ENCODE results near the gene OTOGL.

Gene OTOGL

DNA sequence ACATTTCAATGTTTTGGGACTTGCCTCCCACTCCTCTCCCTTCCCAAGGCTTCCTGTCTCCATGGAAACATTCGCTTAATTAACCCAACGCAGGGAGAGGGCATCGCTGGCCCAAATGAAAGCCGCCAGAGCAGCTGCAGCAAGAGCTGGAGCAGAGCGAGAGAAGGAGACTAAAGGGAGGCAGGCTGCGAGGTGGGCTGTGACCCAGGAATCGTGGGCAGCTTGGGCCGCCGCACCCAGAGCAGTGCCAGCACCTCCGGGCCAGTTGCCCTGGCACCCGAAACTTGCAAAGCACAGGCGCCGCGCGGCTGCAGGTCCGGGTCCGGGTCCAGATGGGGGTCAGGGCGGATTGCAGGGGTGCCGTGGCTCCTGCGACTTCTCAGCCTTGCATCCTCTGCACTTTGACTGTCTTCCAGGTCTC, 301.2 kb downstream of the OTOGL start:
- DNase-seq = no peak

DNA sequence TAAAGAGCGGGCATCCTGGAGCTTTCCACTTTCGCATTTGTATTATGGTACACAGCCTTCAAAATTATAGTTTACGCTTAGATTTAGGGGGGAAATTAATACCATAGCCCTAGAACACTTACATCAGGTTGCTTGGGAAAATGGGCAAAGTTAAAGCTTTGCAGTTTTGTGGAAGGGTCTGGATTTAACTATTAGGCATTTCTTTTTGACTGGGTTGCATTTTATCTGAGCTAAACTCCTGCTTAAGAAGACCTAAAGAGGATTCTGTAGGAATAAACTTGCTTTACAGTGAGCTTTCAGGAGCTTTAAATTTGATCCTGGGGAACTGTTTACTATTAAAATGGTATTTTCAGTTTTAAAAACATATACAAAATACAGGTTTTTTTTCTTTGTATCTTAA, 301.9 kb downstream of the OTOGL start:
- no peak for DNase-seq

DNA sequence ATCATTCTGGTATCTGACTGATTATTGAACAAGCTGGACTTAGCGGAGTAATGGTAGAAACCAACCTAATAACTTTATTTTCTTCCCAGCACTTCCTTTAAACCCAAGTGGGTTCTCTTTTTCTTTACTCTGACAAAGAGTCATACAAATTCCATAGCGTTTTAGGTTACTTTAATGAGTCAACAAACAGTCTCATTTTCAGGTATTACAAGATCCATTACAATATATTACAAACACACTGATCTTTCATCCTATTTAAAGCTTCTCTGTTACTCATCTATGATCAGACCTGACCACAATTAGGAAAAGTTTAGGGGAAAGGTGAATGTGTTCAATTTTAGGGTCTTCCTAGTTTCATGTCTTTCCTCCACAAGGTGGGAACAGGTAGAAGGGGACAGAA, 305.3 kb downstream of the OTOGL start:
- DNase-seq = no peak

DNA sequence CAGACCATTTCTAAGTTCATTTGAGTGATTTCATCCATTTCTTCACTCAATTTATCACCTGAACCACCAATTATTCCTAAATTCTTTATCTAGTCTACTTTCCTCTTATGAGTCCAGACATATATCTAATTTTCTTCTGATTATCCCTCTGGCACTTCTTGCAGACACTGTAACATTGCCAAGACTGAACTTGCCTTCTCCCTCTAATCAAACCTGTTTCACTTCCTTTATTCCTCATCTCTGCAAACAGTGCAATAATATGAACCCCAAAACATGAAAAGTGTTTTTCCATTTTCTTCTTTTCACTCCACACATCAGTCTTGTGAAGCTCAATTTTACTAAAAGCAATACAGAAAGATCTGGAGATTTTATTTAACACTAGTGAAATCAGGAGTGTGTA, 306.9 kb downstream of the OTOGL start:
- no peak for DNase-seq

DNA sequence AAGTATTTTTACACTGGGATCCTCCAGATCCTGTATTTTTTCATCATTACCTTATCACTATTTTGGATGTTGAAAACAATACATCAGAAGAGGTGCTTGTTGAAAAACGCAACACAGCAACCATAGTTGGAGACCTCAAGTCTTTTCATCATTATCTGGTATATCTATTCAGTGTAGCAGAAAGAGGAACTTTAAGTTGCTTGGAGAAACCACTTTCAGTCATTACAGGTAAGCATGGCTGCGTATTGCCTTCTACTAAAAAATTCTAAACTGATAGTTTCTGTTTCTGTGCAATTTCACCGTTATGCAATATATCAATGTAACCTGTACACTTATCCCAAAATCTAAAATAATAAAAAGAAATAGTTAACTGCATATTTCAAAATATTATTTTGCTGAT, 312.4 kb downstream of the OTOGL start:
- no peak for DNase-seq

DNA sequence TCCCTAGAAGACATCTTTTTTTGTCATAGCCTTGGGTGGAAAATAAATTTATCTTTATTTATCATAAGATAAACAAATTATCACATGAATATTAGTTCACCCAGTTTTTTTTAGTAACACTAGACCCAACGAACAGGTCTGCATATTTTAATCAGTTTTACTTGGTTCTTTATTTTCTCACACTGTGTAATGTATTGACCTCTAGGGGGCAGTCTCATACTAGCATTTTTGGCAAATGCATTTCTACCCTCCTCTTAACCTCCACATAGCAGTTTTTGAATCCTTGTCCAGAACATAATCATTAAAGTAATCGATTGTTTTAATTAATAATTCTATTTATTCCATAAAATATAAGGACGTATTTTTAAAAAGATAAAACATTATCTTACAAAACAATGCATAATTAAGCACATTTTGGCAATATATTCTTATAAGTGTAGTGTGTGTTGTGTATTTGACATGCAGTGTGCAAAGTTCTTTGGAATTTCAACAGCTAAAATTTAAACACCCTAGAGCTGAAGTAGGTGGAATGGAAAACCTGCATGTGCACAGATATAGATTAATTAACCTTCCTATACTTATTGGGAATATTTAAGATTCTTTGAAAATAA, 313.1 kb downstream of the OTOGL start:
- peak; percentile 61 for DNase-seq

DNA sequence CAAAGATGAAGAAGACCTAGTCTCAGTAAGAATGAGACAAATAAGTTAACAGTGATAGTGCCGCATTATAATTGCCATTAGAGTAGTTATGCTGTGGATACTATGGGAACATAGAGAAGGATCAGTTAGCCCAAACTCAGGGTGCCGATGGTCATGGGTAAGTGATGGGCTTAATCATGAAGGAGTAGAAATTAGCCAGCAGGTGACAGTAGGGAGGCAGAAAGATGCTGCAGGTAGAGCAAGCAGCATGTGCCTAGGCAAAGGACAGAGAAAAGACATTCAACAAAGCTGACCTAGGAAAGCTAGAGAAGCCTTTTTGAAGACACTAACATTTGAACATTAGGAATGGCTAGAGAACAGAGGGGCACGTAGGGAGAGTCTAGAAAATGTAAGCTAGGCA, 314.1 kb downstream of the OTOGL start:
- no peak for DNase-seq

DNA sequence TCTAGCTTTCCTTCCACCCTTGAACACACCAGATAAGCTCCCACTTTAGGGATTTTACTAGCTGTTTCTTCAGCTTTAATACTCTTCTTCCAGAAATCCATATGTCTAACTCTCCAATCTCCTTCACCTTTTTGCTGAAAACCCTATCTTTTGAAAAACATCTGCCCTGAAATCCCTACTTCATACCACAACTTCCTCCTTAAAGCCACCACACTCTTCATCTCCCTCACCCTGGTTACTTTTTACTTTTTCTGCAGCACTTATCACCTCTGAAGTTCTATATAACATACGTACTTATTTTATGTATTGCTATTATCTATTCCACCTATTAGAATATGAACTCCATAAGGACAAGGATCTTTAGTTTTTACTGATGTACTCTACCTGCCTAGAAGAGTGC, 316.1 kb downstream of the OTOGL start:
- no peak for DNase-seq

DNA sequence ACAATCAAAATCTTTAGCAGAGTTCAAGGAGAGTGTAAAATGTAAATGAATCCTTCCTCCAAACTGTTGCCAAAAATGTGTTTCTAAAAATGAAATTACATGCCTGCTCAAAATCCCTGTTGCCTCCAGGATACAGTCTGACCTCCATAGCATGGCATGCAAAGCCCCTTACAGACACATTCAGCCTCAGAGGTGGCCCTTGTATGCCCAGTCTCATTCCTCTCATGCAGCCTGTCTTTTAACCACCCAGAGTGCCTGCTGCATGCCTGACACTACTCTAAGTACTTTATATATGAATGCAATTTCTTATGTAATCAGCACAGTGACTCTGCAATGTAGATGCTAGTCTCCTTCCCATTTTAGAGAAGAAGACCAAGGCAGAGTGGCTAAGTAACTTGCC, 320.3 kb downstream of the OTOGL start:
- no peak for DNase-seq

DNA sequence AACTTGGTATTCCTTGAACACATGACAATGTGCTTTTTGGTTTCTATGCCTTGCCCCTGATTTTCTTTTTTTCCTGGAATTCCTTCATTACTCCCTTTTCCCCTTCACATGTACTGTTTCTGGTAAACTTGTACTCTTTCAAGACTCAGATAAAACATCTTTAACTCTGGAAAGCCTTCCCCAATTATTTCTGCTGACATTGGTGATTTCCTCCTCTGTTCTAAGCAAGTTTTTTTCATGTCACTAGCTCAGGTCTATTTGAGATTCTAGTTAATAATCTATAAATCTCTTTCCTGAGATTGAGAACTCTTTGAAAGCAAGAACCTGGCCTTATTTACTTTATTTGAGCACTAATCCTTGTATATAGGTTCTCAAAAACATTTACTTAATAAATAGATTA, 320.7 kb downstream of the OTOGL start:
- no peak for DNase-seq

DNA sequence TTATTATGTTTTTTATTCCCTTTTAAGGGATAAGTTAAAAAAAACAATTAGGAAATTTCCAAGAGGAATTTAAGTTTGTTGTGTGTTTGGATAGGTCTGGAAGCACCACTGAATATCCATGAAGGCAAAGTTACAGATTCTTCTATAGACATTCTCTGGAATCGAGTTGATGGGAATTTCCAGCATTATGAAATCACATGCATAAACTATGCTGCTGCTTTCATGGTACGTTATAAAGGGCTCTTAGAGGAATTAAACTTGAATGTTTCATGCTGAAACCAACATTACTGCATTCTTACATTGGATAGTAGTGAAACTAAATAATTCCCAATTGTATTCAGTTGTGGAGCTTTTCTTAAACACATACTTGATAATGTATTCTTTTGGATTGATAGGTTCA, 323.2 kb downstream of the OTOGL start:
- no peak for DNase-seq
